Astrocyte of the hippocampus (primary cell): ENCODE results near the gene PDXK.

Experiments used
- DNase-seq: peaks from one replicate; pipeline ENCODE4 v3.0.0; 2011; ENCODE audit warnings: low read depth, low spot score

The PDXK gene

DNA sequence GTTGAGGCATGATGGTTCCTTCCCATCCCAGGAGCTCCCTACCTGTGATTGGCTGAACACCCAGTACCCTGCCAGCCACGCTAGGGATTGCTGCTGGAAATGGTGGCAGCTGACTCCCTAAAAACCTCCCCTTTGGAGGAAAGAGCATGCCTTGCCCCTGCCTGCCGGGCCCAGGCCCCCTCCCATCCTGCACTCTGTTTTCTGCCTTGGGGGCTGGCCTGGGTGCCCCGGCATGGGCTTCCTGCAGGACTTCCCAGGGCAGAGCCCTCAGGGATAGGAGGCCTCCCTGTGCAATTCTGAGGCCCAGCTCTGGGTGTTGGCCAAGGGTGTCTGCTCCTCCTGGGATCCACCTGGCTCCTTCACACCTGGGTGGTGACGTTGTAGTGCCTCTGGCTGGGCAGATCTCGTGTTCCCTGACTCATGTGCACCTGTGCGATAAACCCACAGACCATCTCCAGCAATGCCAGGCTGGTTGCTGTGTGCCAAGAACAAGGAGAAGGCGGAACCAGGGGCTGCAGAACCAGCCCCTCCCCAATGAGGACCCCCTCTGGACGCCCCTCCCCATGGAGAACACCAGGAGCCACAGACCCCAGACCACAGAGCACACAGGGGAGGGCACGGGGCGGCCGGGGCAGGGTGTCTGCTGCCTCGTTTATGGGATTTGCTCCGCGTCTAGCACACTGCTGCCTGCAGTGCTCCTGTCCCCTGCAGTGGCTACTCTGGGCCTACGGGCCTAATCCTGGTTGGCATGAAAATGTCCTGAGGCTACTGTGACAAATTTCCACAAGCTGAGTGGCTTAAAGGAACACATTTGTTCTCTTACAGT is 43.6 kb downstream of the PDXK start:
- no peak for DNase-seq

DNA sequence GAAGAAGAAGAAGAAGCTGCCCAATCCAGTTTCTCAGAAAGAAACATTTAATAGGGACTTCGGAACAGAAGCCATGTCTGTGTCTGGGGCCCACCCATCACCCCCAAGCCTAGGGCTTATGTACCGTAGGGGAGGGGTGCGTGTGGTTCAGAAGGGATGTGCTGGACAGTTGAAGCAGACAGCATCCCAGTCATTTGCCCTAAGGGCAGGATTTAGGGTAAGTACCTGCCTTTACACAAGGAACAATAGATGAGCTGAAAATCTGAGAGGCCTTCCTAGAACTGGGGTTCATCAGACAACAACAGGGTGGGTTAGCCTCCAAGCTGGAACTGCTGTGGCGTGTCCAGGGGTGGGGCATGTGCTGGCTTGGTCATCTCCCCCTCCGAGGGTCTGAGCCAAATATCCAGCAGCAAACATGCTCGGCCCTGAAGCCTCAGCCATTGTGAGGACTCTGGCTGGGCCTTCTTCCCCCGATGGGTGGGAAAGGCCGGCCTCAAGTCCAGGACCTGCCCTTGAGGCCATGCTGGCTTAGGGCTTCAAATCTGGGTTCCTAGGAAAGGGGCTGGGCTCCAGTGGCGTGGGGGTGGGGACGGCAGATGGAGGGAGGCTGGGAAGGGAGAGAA is 45.1 kb downstream of the PDXK start:
- DNase-seq: no peak

DNA sequence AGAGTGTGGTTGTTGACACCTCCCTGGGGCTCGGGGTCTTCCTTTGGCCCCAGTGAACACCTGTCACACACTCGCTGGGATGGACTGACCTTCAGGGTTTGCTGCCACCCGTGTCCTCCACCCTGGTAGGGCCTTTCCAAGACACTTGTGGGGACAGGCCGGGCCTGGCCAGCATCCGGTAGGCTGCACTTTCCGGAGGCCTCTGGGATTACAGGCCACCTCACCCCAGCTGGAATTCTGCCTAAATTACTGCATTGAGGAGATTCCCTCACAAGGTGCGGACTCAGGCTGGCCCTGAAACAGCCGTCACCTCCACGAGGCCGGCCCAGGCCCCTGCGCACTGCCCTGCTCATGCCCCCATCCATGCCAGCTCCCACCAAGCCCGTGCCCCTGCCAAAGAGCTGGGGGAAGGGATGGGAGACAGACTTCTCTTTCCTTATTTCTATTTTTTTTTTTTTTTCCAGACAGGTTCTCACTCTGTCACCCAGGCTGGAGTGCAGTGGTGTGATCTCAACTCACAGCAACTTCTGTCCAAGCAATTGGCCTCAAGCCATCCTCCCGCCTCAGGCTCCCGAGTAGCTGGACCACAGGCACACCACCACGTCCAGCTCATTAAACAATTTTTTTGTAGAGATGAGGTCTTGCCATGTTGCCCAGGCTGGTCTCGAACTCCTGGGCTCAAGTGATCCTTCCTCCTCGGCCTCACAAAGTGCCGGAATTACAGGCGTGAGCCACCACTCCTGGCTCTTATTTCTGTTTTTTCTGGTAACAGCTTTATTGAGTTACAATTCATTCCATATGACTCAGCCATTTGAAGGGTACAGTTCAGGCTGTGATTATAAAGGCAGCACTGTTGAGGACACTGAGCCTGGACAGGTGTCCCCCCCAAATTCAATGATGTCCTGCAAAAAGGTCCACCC is 45.9 kb downstream of the PDXK start:
- peak; percentile 39 for DNase-seq

DNA sequence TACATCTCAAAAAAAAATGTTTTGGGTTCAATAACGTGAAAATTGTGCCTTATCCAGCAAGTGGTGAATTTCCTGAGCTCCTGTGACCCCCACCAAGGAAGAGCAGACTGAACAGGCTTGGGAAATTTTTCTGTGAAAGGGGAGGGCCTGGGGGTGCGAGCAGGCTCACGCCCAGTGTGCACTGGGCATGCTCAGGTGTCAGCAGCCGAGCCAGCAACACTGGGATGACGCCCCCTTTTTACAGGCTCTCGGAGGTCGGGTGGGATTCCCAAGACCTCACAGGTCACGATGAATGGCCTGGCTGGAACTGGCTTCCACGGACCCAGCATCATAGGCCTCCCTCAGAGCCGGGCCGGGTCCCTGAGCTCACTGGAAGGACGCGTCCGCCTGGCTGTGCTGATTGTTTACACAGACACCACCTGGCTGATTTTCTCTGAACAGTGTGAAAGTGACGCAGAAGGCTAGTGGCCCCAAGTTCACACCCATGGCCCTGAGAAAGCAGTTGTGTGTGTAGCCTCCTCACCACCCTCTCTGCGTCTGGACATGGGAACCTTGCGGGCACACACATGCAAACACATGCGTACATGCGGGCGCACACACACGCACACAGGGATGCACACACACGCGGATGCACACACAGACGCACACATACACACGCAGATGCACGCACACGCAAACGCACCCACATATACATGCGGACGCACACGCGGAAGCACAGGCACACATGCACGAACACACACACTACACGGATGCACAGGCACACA is 48.0 kb downstream of the PDXK start:
- DNase-seq: no peak

DNA sequence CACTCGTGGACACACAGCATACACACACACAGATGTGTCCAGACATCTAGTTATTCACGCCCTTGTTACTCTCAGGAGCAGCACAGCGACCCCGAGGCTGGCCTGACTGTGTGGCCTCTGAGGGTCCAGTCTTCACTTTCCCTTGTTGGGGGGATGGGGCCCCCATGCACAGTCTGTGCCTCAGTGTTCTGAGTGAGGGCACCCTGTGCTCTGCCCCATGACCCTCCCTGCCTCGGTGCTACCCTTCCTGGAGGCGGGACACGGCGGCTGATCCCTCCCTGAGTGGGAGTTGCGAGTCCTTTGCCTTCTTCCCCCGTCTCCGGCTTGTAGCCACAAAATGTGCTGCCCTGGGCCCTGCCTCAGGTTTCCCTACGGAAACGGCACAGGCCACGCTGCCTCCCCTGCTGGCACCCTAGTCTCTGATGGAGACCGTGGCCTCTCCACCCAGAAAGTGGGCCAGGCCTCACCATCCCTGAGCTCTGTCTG is 48.6 kb downstream of the PDXK start:
- no peak for DNase-seq

DNA sequence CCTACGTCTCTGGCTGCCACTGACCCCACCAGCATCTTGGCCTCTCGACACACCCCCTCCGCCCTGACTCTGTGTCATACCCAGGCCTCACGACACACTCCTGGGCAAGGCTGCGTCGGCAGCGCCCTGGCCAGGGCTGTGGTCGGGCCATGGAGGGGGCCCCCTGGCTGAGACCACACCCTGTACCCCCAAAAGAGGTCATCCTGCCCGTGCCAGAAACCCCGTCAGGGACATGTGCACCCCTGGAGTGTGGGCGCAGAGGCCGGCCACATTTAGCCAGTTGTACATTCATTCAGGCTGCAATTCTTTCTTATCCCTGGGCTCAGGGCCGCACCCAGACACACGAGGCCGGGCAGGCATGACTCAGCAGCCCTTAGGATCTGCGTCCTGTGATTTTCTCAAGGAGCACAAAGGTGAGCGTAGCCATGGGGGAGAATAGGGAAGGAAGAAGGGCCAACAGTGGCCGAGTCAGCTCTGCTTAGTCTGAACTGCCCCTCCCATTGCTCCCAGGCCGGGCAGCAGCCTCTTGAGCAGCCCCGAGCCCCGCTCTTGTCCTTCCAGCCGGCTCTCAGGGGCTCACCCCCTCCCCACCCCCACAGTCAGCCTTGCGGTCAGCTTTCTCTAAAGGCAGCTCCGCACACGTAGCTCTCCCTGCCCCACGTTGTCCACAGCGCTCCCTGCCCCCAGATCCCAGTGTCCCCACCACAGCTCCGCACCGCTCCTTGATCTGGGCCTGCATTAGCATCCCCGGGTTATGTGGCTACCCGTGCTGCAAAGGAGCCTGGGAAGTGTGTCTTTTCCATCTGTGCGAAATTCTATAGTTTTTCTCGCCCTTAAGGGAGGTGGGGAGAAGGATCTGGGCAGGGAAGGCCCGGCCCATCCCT is 49.3 kb downstream of the PDXK start:
- DNase-seq: peak; percentile 82

DNA sequence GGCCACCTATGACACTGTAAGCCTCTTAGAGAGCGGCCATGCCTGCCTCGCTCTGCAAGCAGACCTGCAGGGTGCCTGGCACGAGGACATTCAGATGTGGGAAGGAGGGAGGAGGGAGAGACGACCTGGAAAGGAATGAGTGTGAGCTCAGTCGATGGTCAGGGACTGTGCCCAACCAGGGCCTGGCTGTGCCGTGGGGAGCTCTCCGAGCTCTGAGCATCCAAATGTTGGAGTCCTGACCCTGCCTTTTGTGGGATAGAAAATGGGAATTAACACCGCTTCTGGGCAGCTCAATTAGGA is 49.9 kb downstream of the PDXK start:
- DNase-seq: peak; percentile 41

DNA sequence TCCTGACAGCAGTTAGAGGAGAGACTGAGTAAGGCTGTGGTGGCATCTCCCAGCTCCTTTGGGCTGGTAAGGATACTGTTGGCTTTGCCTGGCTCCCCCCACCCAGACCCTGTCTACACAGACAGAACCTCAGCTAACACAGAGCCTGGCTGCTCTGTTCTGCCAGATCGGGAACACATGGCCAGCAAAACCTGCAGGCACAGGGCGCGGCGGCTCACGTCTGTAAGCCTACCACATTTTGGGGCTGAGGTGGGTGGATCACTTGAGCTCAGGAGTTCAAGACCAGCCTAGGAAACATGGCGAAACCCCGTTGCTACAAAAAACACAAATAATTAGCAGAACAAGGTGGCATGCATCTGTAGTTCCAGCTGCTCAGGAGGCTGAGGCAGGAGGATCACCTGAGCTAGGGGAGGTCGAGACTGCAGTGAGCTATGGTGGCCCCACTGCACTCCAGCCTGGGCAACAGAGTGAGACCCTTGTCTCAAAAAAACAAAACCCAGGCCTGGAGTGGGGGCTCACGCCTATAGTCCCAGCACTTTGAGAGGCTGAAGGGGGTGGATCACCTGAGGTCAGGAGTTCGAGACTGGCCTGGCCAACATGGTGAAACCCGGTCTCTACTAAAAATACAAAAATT is 50.5 kb downstream of the PDXK start:
- no peak for DNase-seq

DNA sequence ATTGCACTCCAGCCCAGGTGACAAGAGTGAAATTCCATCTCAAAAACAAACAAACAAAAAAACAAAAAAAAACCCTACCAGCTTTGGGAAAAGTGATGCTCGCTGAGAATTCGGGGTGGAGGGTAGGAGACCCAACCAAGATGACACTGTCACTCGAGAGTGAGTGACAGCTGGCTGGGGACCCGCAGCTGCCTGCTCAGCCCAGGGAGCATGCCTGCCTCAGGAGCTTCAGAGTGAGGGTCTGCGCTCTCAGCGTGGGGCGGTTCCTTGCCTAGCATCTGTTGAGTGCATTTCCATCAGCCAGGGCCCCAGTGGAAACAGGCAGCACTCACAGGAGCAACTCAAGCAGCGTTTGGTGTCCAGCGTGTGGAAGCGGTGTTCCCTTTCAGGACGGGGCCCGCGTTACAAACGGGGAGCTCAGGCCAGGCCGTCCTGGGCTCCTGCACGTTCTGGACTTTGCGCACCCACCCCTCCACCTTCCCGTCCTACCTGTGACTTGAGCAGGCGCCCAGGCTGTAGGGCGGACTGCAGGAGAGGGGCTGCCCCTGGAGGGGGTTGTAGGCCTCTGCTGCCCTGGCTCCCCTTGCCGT is 51.2 kb downstream of the PDXK start:
- DNase-seq: no peak

DNA sequence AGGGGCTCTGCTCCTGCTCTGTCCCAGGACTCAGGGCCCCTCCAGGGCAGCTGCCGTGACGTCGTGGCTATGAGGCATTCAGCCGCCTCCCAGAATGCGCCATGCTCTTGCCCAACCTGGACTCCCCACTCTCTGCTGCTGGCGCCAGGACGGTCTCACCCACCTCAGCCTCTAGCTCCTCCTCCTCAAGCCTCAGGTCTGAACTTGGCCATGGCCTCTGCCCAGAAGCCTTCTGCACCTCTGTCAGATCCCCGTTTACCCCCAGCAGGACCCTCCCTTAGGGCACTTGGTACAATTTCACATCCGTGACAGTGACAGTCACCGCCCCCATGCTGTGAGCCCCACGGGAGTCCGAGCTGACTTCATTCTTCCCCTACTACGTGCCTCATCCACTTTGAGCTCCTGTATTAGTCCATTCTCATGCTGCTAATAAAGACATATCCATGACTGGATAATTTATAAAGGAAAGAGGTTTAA is 52.3 kb downstream of the PDXK start:
- no peak for DNase-seq

DNA sequence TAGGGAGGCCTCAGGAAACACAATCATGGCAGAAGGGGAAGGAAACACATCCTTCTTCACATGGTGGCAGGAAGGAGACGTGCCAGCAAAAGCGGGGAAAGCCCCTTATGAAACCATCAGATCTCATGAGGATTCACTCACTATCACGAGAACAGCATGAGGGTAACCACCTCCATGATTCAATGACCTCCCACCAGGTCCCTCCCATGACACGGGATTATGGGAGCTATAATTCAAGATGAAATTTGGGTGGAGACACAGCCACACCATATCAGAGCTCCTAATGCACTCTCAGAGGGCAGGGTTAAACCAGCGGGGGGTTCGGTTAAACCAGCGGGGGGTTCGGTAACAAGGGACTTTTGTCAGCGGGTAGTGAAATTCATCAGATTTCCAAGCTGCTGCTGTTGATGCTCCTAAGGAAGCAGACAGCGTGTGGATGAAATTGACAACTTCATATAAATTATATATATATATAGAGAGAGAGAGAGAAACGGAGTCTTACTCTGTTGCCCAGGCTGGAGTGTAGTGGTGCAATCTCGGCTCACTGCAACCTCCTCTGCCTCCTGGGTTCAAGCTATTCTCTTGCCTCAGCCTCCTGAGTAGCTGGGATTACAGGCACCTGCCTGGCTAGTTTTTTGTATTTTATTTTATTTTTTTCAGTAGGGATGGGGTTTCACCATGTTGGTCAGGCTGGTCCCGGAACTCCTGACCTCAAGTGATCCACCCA is 52.9 kb downstream of the PDXK start:
- no peak for DNase-seq

DNA sequence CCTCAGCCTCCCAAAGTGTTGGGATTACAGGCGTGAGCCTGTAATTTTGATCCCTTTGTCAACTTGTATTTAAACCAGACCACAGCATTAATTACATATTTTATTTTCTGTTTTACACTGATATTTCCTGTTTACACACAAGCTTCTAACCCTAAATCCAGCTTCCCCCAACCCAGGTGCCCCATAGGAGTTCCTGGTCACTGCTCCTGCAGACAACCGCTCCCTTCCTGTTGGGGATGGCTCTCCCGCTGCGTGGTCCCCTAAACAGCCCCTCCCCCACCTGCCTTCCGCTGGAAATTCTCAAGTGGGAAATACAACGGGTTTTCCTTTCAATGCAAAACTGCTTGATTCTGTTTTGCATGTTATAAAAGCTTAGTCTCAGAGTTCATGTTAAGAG is 53.5 kb downstream of the PDXK start:
- no peak for DNase-seq

DNA sequence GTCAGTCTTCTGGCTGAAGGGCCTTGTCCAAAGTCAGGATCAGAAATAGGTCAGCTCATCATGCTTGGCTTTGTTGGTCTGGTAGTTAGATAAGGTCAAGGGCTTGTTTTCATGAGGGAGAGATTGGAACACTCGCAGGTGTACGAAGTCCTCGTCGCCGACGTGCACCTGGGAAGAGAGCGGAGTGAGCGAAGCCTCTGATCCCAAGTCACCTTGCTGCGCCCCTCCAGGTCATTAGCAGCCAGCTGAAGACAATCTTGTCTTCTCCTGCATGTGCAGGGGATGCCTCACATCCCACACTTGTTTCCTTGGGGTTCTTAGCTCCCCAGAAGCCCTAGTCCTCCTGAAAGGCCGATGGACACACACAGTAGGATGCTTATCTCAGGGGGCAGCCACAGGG is 55.2 kb downstream of the PDXK start:
- no peak for DNase-seq

DNA sequence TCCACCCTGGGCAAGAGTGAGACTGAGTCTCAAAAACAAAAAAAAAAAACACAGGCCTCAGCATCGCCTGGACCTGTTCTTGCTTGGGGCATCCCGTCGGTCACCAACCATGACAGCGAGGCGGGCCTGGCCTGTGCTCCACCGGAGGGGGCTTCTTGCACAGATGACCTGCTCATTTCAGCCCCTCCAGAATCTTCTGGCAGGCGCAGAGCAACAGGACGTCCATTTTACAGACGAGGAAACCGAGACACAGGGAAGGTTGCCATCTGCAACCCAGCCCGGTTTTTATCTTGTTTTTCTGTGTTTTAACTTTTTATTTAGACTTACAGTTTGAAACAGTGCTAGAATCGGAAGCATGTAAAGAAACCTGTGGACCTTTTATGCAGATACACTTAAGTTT is 56.3 kb downstream of the PDXK start:
- no peak for DNase-seq

DNA sequence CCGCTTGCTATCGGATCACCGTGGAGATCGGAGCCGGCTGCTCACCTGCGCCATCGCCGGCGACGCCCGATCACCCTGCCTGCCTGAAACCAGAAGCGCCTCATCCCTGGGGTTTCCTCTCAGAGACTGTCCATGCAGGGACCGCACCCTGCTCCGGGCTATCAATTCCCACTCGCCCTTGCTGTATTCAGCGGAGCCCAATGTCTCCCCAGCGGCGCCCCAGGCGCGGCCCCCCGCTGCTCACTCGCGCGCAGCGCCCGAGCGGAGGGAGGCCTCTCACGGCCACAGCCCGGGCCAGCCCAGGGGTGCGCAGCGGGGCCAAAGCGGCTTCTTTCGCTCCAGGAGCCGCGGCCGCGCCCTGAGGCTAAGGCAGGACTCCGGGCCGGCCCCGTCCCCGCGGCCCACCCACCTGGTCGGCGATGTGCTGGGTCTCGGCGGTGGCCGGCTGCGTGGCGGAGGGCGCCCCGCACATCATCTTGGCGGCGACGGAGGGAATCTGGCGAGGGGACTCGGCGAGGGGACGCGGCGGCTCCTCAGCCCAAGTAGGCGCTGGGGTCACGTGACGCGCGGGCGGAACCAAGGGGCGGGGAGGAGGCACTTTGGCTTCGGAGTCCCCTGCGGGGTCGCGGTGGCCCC is 57.0 kb downstream of the PDXK start, which contains the start of gene CSTB:
CSTB (minus strand) TSS at position 514 of the 636 bp plus-strand sequence; CDS start at position 475, 39 bp downstream.
- peak; percentile 87 for DNase-seq

DNA sequence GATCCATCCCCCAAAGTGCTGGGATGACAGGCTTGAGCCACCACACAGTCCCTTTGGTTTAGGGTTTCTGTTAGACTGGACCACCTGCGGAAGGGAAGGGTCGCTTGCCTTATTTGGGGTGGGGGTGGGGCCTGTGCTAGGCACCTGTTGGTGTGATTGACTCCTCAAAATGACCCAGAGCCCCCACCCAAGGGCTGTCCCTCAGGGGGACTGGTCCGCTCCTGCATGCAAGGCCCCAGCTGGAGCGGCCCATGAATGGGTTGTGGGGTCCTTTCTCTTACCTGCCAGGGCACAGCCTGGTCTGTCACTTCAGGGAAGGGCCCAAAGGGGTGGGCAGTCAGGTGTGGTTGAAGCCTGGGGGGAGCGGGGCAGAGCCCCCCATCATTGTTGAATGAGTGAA is 59.0 kb downstream of the PDXK start:
- DNase-seq: no peak

DNA sequence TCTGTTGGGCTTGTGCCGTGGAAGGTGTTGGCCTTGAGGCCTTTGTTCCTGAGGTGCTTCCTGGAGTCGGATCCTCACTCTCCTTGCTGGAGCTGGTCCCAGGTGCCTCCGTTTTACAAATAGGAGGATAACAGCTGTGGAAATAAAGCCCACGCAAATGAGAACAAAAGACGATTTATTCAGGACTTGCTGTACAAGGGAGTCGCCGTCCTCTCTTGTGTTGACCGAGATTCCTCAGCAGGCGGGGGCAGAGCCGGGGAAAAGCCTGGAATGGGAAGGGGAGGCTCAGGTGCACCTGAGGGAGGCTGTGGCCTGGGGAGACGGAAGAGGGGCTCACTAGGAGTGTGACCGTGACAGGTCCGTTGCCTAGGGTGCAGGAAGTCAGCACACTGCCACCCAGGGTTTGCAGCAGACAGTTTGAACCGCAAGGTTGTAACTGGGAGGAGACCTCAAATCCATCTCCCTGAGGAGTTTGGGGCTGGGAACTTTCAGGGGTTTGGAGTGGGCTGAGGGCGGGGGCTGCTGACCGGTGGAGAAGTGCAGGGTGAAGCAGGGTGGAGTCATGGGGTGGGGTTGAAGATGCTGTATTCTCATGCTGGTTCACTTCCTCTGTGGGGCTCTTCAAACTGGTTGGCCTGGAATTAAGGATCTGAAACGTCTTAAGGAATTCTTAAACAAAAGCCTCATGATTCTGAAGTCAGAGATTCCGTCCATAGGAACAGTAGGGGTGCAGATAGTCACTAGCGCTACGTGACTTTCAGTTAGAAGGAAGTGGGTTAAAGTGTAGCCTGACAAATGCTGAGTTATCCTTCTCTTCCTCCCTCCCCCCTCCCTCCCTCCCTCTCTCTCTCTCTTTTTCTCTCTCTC is 59.8 kb downstream of the PDXK start:
- no peak for DNase-seq
